ENCODE data around the gene TCFL5. TPM values are rescaled to one million over a fixed set of nuclear protein-coding genes. Genes with fewer than 3 reads are reported as not detected.

The TCFL5 gene
- total RNA-seq, 4 donors from 2014 or later = 12.3 to 29.7 (median 18.8) TPM

DNA sequence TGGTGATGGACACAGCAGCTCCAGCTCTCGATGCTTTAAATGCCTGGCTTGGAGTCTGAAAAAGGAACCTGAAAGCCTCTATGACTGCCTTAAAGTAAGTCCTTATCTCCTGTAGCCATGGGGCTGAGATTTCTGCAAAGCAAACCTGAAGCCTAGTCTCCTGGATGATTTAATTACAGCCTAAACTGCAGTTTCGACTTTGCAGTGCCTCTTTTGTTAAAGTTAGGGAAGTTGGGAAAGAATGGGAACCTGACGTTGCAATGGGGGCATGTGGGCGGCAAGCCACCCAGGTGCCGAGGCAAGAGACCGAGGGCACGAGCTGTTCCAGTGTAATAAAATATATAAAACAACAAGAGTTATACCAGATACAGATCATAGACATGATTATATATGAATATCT, 11.7 kb upstream of the TCFL5 start:
- WGBS = 67% methylated on average over 7 of the region's 7 CpGs
- H3K36me3 ChIP-seq = no peaks in the 10 kb centered on the region
- DNase-seq (ENCODE audit: extremely low spot score) = no peak
- peaks cover 28 to 36% (median 33%) of the 10 kb centered on the region in 4 donors for H3K4me1 ChIP-seq
- peaks cover 0 to 3% (median 0%) of the 10 kb centered on the region in 4 donors for H3K9me3 ChIP-seq
- H3K27me3 ChIP-seq = no peaks in the 10 kb centered on the region
- H3K27ac ChIP-seq (replicated peaks in 1 of 4) = peak overlapping the region in 1 of 4 donors; percentile 58
- no peak for TF ChIP-seq POLR2AphosphoS5 (IDR thresholded peaks at IDR 0.05)
- TF ChIP-seq POLR2A (IDR thresholded peaks at IDR 0.05; ENCODE audit: low read depth) = no peak
- TF ChIP-seq EP300 (IDR thresholded peaks at IDR 0.05) = no peak
- TF ChIP-seq, protein P1, sequence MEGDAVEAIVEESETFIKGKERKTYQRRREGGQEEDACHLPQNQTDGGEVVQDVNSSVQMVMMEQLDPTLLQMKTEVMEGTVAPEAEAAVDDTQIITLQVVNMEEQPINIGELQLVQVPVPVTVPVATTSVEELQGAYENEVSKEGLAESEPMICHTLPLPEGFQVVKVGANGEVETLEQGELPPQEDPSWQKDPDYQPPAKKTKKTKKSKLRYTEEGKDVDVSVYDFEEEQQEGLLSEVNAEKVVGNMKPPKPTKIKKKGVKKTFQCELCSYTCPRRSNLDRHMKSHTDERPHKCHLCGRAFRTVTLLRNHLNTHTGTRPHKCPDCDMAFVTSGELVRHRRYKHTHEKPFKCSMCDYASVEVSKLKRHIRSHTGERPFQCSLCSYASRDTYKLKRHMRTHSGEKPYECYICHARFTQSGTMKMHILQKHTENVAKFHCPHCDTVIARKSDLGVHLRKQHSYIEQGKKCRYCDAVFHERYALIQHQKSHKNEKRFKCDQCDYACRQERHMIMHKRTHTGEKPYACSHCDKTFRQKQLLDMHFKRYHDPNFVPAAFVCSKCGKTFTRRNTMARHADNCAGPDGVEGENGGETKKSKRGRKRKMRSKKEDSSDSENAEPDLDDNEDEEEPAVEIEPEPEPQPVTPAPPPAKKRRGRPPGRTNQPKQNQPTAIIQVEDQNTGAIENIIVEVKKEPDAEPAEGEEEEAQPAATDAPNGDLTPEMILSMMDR (IDR thresholded peaks at IDR 0.05) = no peak
- H3K4me3 ChIP-seq = no peak overlapping the region
- intact Hi-C loops (cut with DNase I) = loop anchor here (2.0 kb wide), 1 partner anchor 136 kb away; no protein-coding TSS in a partner anchor

DNA sequence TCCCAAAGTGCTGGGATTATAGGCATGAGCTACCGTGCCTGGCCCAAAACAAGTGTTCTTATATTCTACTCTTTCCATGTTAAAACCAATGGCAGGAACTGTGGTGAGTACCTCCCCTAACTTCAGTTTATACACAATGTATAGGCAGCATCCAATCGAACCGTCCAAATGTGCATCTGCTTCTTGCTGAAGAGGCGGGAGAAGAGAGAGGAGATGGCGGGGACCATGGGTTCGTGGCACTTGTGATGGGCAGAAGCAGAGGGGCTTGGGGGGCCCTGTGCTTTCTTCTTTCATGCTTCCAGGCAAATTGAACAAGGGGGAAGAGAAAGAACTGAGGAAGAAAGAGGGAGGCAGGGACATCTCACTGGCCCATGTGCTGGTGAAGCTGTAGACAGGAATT, 11.2 kb upstream of the TCFL5 start:
- 91% methylated on average over 6 of the region's 6 CpGs for WGBS
- Histone ChIP-seq H3K4me3 (no peak overlapping the region), H3K9me3 (peaks cover 0 to 3% (median 0%) of the 10 kb centered on the region in 4 donors), H3K27ac (replicated peaks in 1 of 4) (no peak overlapping the region), H3K4me1 (peaks cover 28 to 36% (median 33%) of the 10 kb centered on the region in 4 donors), H3K36me3 (no peaks in the 10 kb centered on the region), H3K27me3 (no peaks in the 10 kb centered on the region)
- no peak for DNase-seq (ENCODE audit: extremely low spot score)
- TF ChIP-seq POLR2AphosphoS5 (IDR thresholded peaks at IDR 0.05) (no peak), POLR2A (IDR thresholded peaks at IDR 0.05; ENCODE audit: low read depth) (no peak), EP300 (IDR thresholded peaks at IDR 0.05) (no peak)
- TF ChIP-seq, protein P1 (IDR thresholded peaks at IDR 0.05) = no peak
- intact Hi-C loops (cut with DNase I) = loop anchor here (2.0 kb wide), 1 partner anchor 136 kb away; no protein-coding TSS in a partner anchor

DNA sequence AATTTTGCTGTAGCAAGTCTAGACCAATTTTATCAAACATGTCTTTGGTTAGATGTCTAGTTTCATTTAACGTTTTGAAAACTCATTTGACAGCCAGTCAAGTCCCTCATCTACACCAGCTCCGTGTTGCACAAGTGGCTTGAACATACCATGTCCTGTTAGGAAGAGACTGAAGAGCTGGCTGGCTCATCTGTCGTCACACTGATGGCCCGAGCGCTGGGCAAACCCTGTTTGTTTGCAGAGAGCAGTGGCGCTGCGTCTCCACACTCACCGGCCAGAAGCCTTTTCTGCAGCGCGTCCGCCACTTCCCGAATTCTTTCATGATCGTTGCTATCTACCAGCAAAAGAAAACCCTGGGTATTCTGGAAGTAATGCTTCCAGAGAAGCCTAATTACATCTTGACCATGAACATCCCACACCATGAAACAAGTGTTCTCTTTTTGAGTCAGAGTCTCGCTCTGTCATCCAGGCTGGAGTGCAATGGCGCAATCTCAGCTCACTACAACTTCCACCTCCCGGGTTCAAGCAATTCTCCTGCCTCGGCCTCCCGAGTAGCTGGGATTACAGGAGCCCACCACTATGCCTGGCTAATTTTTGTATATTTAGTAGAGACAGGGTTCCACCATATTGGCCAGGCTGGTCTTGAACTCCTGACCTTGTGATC, 10.7 kb upstream of the TCFL5 start:
- H3K4me3 ChIP-seq = no peak overlapping the region
- intact Hi-C loops (cut with DNase I) = loop anchor here (2.0 kb wide), 1 partner anchor 136 kb away; no protein-coding TSS in a partner anchor
- H3K27me3 ChIP-seq = no peaks in the 10 kb centered on the region
- H3K4me1 ChIP-seq = peaks cover 26 to 33% (median 29%) of the 10 kb centered on the region in 4 donors
- H3K27ac ChIP-seq (replicated peaks in 1 of 4) = no peak overlapping the region
- peaks cover 0 to 3% (median 0%) of the 10 kb centered on the region in 4 donors for H3K9me3 ChIP-seq
- DNase-seq (ENCODE audit: extremely low spot score) = no peak
- no peak for TF ChIP-seq POLR2A (IDR thresholded peaks at IDR 0.05; ENCODE audit: low read depth)
- 85% methylated on average over 18 of the region's 18 CpGs for WGBS
- no peaks in the 10 kb centered on the region for H3K36me3 ChIP-seq

DNA sequence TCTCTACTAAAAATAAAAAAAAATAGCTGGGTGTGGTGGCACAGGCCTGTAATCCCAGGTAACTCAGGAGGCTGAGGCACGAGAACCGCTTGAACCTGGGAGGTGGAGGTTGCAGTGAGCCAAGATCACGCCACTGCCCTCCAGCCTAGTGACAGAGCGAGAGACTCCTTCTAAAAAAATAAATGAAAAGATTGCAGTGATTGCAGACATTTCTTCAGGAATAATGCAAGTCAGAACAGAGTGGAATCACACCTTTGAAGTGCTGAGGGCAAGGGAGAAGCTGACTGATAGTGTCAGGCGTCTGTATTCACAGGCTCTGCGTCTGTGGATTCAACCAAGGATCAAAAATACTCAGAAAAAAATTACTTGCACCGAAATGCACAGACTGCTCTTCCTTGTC, 2.6 kb upstream of the TCFL5 start:
- no peak overlapping the region for H3K4me3 ChIP-seq
- no peaks in the 10 kb centered on the region for H3K36me3 ChIP-seq
- TF ChIP-seq, protein P1 (IDR thresholded peaks at IDR 0.05) = no peak
- TF ChIP-seq EP300 (IDR thresholded peaks at IDR 0.05) (no peak), POLR2A (IDR thresholded peaks at IDR 0.05; ENCODE audit: low read depth) (no peak), POLR2AphosphoS5 (IDR thresholded peaks at IDR 0.05) (no peak)
- WGBS = 90% methylated on average over 7 of the region's 7 CpGs
- H3K27me3 ChIP-seq = no peaks in the 10 kb centered on the region
- peaks cover 15 to 24% (median 20%) of the 10 kb centered on the region in 4 donors for H3K4me1 ChIP-seq
- no peak for DNase-seq (ENCODE audit: extremely low spot score)
- intact Hi-C loops (cut with DNase I) = no loop called here
- H3K27ac ChIP-seq (replicated peaks in 1 of 4) = no peak overlapping the region
- H3K9me3 ChIP-seq = no peaks in the 10 kb centered on the region

DNA sequence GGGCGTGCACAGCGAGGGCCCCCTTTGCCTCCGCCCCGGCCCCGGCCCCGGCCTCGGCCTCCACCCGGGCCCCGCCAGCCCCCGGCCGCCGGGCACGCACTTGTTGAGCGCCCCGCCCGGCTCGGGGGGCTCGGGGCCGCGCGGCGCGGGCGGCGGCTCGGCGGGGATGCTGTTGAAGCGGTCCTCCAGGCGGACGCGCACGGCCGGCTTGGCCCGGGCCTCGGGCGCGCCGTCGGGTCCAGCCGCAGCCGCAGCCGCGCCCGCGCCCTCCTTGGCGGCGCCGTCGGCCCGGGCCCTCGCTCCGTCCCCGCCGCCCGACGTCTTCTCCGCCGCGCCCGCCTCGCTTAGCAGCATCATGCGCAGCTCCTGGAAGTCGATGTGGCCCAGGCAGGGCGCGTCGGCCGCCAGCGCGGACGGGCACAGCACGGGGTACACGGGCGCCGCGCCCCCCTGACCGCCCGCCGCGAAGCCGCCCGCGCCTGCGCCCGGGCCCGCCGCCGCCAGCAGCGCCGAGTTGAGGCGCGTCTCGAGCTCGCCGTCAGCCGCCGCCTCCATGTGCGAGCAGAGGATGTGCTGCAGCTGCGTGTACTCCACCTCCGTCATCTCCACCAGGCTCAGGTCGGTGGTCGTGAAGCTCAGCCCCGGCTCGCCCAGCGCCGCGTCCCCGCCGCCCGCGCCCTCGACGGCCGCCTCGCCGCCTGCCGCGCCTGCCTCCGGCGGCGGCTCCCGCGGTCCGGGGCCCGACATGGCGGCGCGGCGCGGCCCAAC, 514 bp downstream of the TCFL5 start:
- no peaks in the 10 kb centered on the region for H3K27me3 ChIP-seq
- intact Hi-C loops (cut with DNase I) = no loop called here
- H3K9me3 ChIP-seq = no peaks in the 10 kb centered on the region
- TF ChIP-seq EP300 (IDR thresholded peaks at IDR 0.05) = no peak
- TF ChIP-seq, protein P1 (IDR thresholded peaks at IDR 0.05) = no peak
- no peak for TF ChIP-seq POLR2A (IDR thresholded peaks at IDR 0.05; ENCODE audit: low read depth)
- no peak for TF ChIP-seq POLR2AphosphoS5 (IDR thresholded peaks at IDR 0.05)
- peak overlapping the region; percentile 49 to 76 (median 56) for H3K4me3 ChIP-seq
- no peak for DNase-seq (ENCODE audit: extremely low spot score)
- H3K36me3 ChIP-seq = peaks cover 8 to 13% (median 12%) of the 10 kb centered on the region in 4 donors
- H3K27ac ChIP-seq (replicated peaks in 1 of 4) = no peak overlapping the region
- peaks cover 15 to 24% (median 20%) of the 10 kb centered on the region in 4 donors for H3K4me1 ChIP-seq
- 0% methylated on average over 1 of the region's 129 CpGs for WGBS
